Muscle layer of colon (tissue), 2 donors: ENCODE results near the gene LCN1.
A peak's percentile ranks its signal among the peaks of the same experiment; 100 is the strongest.

ENCODE experiments used
- H3K27ac ChIP-seq: one replicate; pipeline ENCODE4 v1.7.0; 2013; ENCODE audit warnings: low read depth, mild to moderate bottlenecking, low read length, moderate library complexity
- H3K27me3 ChIP-seq, 2 donors: one replicate each; pipeline ENCODE4 v1.7.0; 2013; ENCODE audit warnings: low read length in 2 of 2, mild to moderate bottlenecking in 2 of 2; ENCODE audit not compliant: insufficient read depth in 2 of 2, control insufficient read depth in 1 of 2
- H3K36me3 ChIP-seq: one replicate; pipeline ENCODE4 v1.7.0; 2013; ENCODE audit warnings: mild to moderate bottlenecking, low read length; ENCODE audit not compliant: insufficient read depth
- H3K4me1 ChIP-seq: one replicate; pipeline ENCODE4 v1.7.0; 2013; ENCODE audit warnings: mild to moderate bottlenecking, low read length; ENCODE audit not compliant: insufficient read depth
- H3K4me3 ChIP-seq, 2 donors: one replicate each; pipeline ENCODE4 v1.7.0; 2013; ENCODE audit warnings: low read length in 2 of 2, low read depth in 1 of 2, mild to moderate bottlenecking in 1 of 2, moderate library complexity in 1 of 2
- H3K9ac ChIP-seq: one replicate; pipeline ENCODE4 v1.7.0; 2013; ENCODE audit warnings: low read length
- H3K9me3 ChIP-seq: one replicate; pipeline ENCODE4 v1.7.0; 2013; ENCODE audit warnings: mild to moderate bottlenecking, low read length
- donor health status: abdominal sarcoma.
- donor health status: Adenocarcinoma of cecum.

Gene LCN1

GRCh38 chr9:135520916-135521607 lies at the start of gene LCN1:
Gene LCN1 (plus strand): TSS chr9:135521440. CDS start chr9:135521498, 58 bp downstream.
- no peaks in the 10 kb centered on the region for H3K9me3 ChIP-seq
- H3K36me3 ChIP-seq, result no peaks in the 10 kb centered on the region
- no peak within 1 kb of the TSS for H3K9ac ChIP-seq
- peaks cover 0 to 25% of the 10 kb centered on the region in 2 donors for H3K27me3 ChIP-seq
- no peak within 1 kb of the TSS for H3K27ac ChIP-seq
- H3K4me1 ChIP-seq, result no peaks in the 10 kb centered on the region
- H3K4me3 ChIP-seq, result no peak within 1 kb of the TSS

DNA sequence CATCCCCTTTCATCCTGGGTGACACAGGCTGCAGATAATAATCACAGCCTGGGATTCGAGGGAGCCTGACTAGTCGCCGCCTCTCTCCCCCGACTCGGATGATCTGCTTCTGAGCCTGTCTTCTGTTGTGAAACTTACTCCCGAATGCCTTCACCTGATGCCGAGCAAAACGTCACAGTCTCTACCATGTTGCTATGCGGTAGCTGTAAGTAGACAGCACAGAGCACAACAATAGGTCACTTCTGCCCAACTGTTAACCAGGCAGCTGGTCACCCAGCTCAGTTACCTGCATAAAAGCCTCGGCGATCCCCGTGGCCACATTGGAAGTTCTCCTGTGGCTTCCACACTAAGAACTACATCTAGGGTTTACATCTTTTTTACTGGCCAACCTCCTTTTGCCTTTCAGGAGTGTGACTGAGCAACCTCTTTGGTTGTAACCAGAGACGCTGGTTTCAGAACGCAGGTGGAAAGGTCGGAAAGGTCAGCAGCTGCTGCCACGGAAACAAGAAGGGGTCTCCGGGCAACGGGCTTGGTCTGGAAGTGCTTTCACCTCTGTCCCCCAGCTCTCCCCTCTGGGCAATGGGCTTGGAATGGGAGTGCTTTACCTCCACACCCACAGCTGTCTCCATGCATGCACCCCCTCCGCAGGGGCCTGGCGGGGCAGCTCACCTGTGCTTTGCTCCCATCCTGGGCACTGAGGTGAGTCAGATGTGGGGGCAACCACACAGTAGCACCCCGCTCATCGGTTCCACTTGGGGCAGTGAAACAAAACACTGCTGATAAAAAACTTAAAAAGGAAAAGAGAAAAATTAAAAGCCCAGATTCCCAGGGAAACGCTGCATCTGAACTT lies 49.2 kb upstream of the LCN1 start:
- no peaks in the 10 kb centered on the region for H3K9me3 ChIP-seq
- H3K9ac ChIP-seq, result no peak overlapping the region
- no peak overlapping the region for H3K4me3 ChIP-seq
- no peaks in the 10 kb centered on the region for H3K4me1 ChIP-seq
- H3K27ac ChIP-seq, result no peak overlapping the region
- no peaks in the 10 kb centered on the region for H3K27me3 ChIP-seq
- no peaks in the 10 kb centered on the region for H3K36me3 ChIP-seq

DNA sequence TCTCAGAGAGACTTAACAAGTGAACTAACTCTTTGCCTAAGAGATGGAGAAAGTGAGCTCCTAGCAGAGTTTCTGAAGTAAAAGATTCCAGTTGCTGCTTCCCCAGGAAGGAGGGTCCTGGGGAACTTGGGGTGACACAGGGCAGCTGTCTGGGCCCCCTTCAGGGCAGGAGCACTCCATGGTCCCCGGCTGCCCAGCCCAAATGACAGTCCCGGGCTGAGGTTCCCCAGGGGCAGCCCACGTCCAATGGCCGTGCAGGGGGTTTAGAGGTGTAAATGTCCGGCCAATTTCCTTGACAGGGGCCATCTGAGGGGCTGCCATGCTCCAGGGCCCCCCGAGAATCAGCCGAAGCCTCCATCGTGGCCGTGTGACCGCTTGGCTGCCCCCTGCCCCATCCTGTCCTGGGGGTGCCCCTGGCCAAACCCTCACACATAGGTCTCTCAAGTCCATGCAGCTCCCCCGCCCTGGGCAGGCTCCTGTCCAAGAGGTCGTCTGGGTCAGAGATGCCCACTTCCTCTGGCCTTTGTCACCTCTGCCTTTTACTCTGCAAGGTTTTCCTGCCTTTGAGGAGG lies 47.2 kb upstream of the LCN1 start:
- H3K9me3 ChIP-seq, result no peaks in the 10 kb centered on the region
- H3K27me3 ChIP-seq, result no peaks in the 10 kb centered on the region
- H3K27ac ChIP-seq, result no peak overlapping the region
- H3K9ac ChIP-seq, result no peak overlapping the region
- H3K4me3 ChIP-seq, result no peak overlapping the region
- H3K36me3 ChIP-seq, result no peaks in the 10 kb centered on the region
- H3K4me1 ChIP-seq, result no peaks in the 10 kb centered on the region

- Histone ChIP-seq H3K27ac (no peak overlapping the region), H3K36me3 (no peaks in the 10 kb centered on the region), H3K4me3 (no peak overlapping the region), H3K9ac (no peak overlapping the region), H3K4me1 (no peaks in the 10 kb centered on the region), H3K9me3 (no peaks in the 10 kb centered on the region), H3K27me3 (no peaks in the 10 kb centered on the region)
Measured at GRCh38 chr9:135474915-135475314, 46.3 kb upstream of the LCN1 start.

- Histone ChIP-seq H3K27me3 (no peaks in the 10 kb centered on the region), H3K27ac (no peak overlapping the region)
Measured at GRCh38 chr9:135476561-135477355, 44.5 kb upstream of the LCN1 start.

DNA sequence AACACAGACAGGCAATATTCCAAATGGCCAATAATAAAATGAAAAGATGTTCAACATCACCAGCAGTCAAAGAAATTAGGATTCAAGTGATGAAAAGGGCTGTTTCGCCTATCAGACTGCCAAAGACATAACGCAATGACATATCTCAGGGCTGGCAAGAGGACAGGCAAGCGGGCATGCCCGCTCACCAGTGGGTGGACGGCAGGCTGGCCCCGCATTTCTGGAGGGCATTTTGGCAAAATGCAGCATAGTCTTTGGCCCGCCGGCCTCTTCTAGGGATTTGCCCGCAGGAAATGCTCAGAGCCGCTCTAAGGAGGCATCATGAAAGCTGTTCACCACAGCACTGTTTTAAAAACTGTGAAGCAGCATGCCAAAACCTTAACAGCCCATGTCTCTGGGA lies 43.0 kb upstream of the LCN1 start:
- no peak overlapping the region for H3K4me3 ChIP-seq
- H3K36me3 ChIP-seq, result no peaks in the 10 kb centered on the region

More at GRCh38 chr9:135476561-135477355, 44.5 kb upstream of the LCN1 start:
- Histone ChIP-seq H3K4me3 (no peak overlapping the region), H3K36me3 (no peaks in the 10 kb centered on the region), H3K4me1 (peaks cover 8% of the 10 kb centered on the region), H3K9ac (no peak overlapping the region), H3K9me3 (no peaks in the 10 kb centered on the region)

GRCh38 chr9:135478829-135479468 lies 42.3 kb upstream of the LCN1 start:
- Histone ChIP-seq H3K4me3 (peak overlapping the region; percentile 35 to 61), H3K9ac (no peak overlapping the region), H3K9me3 (no peaks in the 10 kb centered on the region), H3K36me3 (peaks cover 1% of the 10 kb centered on the region), H3K27me3 (no peaks in the 10 kb centered on the region), H3K27ac (peak overlapping the region; percentile 24), H3K4me1 (peaks cover 8% of the 10 kb centered on the region)

More for the DNA sequence above, 43.0 kb upstream of the LCN1 start:
- H3K4me1 ChIP-seq, result peaks cover 8% of the 10 kb centered on the region
- no peaks in the 10 kb centered on the region for H3K27me3 ChIP-seq
- no peak overlapping the region for H3K9ac ChIP-seq
- H3K27ac ChIP-seq, result no peak overlapping the region
- no peaks in the 10 kb centered on the region for H3K9me3 ChIP-seq

- H3K4me3 ChIP-seq, result peak within 1 kb of the TSS; percentile 56 to 63
- H3K36me3 ChIP-seq, result peaks cover 7% of the 10 kb centered on the region
- peak within 1 kb of the TSS; percentile 24 for H3K27ac ChIP-seq
- H3K9ac ChIP-seq, result no peak within 1 kb of the TSS
- no peaks in the 10 kb centered on the region for H3K27me3 ChIP-seq
- H3K9me3 ChIP-seq, result no peaks in the 10 kb centered on the region
- peaks cover 8% of the 10 kb centered on the region for H3K4me1 ChIP-seq
Measured at GRCh38 chr9:135479469-135480052, 41.7 kb upstream of the LCN1 start, which contains the start of gene PPP1R26. Gene PPP1R26 (plus strand): TSS chr9:135479782. CDS start chr9:135484511, 4,729 bp downstream.

DNA sequence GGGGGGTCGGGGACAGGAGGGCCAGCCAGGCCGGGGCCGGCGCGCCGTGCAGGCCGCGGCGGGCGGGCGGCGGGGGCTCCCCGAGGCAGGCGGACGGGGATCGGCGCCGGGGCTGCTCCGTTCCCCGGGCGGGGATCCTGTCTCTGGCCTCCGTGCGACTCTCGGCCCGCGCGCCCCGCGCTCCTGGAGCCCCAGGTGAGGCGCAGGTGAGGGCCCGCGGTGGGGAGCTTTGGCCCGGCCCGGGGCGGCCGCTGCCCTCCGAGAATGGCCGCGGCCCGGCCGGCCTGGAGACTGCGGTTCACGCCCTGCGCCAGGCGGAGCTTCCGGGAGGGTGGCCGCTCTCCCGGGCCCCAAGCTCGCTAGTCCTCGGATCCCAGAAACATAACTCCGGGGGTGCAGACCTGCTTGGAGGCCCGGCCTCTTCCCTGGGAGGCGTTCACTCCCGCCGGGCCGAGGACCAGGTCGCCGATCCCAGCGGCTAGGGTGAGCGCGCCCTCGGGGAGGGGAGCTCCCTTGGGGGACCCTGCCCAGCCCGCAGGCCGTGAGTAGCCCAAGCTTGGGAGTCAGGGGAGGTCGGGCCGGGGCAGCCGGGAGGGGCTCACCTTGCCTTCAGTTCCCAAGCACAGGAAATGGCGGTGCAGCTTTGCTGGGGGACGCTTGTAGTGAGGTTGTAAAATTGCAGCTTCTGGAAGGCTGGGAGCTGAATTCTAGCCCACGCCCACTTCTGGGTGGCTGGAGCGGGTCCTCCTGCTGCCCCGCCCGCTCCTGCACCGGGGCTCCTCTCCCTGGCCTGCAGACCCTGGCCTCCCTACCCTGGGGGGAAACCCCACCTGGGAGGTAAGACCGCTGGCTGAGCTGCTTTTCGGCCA lies 40.9 kb upstream of the LCN1 start:
- Histone ChIP-seq H3K9ac (no peak overlapping the region), H3K36me3 (peaks cover 14% of the 10 kb centered on the region), H3K27me3 (no peaks in the 10 kb centered on the region), H3K4me3 (peak overlapping the region; percentile 56 to 63), H3K9me3 (no peaks in the 10 kb centered on the region), H3K27ac (no peak overlapping the region), H3K4me1 (peaks cover 8% of the 10 kb centered on the region)

GRCh38 chr9:135480940-135481310 lies 40.3 kb upstream of the LCN1 start:
- H3K9me3 ChIP-seq, result no peaks in the 10 kb centered on the region
- peak overlapping the region in 1 of 2 donors; percentile 56 for H3K4me3 ChIP-seq
- no peaks in the 10 kb centered on the region for H3K27me3 ChIP-seq
- H3K36me3 ChIP-seq, result peaks cover 20% of the 10 kb centered on the region
- no peak overlapping the region for H3K27ac ChIP-seq
- H3K4me1 ChIP-seq, result peaks cover 8% of the 10 kb centered on the region
- no peak overlapping the region for H3K9ac ChIP-seq
